ENCODE results near the gene PDE5A. TPM values are rescaled to one million over a fixed set of nuclear protein-coding genes. Genes with fewer than 3 reads are reported as not detected.

PDE5A gene
- total RNA-seq, 1 donor from 2014 or later = 7.6 TPM

DNA sequence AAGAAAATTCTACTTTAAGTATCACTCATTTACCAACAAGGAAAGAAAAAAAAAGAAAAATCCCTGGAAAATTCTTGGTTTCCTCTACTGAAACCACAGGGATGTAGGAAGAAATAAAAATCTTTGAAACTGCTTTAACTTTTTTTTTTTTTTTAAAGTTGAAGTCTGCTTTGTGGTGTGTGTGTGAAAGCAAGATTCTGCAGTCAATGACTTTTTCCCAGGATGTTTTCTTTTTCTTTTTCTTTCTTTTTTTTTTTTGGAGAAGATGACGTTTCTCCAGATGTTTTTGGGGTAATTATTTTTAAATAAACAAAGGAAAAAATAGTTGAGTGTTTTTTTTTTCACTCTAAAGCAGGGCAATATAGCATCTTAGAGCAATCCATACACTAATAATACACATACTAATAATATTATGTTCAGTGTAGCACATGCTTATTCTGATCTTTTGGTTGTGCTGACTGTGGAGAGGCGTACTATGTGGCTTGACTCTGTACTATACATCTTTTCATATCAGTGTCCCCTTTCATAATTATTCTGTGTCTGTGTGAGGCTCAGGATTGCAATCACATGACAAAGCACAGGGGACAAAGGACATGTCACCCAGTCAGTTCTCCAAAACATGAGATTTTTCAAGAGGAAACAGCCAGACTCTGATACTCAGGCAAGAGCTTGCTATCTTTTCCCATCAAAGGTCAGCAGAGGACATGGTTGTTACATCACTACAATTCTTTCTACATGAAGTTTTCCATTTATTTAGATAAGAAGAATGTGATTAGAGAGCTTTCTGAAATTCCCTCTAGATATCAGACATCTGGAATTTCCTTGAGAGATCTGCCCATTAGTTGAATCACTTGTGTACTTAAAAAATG is 111.0 kb downstream of the PDE5A start:
- no peak overlapping the region for H3K4me3 ChIP-seq (ENCODE audit: low read depth, low read length)
- TF ChIP-seq, protein P1, sequence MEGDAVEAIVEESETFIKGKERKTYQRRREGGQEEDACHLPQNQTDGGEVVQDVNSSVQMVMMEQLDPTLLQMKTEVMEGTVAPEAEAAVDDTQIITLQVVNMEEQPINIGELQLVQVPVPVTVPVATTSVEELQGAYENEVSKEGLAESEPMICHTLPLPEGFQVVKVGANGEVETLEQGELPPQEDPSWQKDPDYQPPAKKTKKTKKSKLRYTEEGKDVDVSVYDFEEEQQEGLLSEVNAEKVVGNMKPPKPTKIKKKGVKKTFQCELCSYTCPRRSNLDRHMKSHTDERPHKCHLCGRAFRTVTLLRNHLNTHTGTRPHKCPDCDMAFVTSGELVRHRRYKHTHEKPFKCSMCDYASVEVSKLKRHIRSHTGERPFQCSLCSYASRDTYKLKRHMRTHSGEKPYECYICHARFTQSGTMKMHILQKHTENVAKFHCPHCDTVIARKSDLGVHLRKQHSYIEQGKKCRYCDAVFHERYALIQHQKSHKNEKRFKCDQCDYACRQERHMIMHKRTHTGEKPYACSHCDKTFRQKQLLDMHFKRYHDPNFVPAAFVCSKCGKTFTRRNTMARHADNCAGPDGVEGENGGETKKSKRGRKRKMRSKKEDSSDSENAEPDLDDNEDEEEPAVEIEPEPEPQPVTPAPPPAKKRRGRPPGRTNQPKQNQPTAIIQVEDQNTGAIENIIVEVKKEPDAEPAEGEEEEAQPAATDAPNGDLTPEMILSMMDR (IDR thresholded peaks at IDR 0.05; ENCODE audit: insufficient read depth, low read length, poor library complexity, severe bottlenecking) = no peak

DNA sequence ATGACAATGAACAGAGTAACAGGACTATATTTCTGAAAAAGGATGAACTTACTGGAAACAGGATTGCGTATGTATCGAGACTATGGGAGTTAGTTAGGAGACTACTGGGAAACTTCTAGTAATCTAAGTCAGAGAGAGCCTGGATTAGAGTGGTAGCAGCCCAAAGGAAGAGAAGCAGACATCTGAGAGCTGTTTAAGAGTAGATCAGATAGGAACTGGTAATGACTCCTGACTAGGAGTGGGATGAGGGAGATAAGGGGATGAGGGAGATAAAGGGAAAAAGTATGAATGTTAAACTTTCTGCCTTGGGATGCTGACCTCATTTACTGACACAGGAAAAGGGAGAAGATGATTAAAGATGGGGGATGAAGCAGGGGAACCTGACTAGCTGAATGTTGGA is 116.2 kb downstream of the PDE5A start:
- peaks cover 3% of the 10 kb centered on the region for H3K36me3 ChIP-seq (ENCODE audit: control insufficient read depth, insufficient read depth, low read length)
- no peak overlapping the region for H3K4me3 ChIP-seq (ENCODE audit: low read depth, low read length)
- no peak for DNase-seq (ENCODE audit: low read depth)
- H3K27me3 ChIP-seq (ENCODE audit: control insufficient read depth, insufficient read depth, low read length) = no peaks in the 10 kb centered on the region
- TF ChIP-seq, protein P1 (IDR thresholded peaks at IDR 0.05; ENCODE audit: insufficient read depth, low read length, poor library complexity, severe bottlenecking) = no peak

More for the DNA sequence above, 111.0 kb downstream of the PDE5A start:
- Histone ChIP-seq H3K27me3 (ENCODE audit: control insufficient read depth, insufficient read depth, low read length) (no peaks in the 10 kb centered on the region), H3K36me3 (ENCODE audit: control insufficient read depth, insufficient read depth, low read length) (peaks cover under 1% of the 10 kb centered on the region)
- no peak for DNase-seq (ENCODE audit: low read depth)

DNA sequence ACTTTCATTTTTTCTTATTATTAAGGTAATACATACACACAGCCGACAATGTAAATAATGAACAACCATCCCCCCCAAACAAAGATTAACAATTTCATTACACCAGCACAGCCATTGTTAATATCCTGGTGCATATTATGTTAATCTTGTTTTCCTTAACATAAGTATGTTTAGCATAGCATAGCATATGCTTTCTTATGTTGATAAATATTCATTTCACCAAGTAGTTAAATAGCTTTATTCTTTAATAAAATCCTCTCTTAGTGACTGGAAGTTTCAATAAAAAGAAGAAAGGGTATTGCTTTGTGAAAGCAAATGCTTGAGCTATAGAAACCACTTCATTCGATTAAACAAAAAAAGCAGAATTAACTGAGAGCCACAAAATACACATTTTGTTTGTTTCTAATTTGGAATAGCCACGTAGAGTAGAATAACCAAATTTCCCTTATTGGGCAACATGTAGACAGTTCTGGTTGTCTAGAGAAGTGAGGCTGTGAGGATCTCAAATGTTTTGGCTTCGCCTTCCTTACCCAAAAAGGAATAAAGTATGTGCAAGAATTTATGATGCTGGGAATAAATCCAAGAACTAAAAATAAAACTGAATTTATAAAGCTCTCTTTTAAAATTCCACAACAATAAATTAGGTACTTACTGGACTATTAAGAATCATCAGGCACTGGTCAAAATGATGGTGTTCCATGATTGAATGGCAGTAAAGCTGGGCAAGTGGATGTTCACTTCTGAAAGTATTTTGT is 118.0 kb downstream of the PDE5A start:
- Histone ChIP-seq H3K27me3 (ENCODE audit: control insufficient read depth, insufficient read depth, low read length) (no peaks in the 10 kb centered on the region), H3K4me3 (ENCODE audit: low read depth, low read length) (no peak overlapping the region), H3K36me3 (ENCODE audit: control insufficient read depth, insufficient read depth, low read length) (peaks cover 3% of the 10 kb centered on the region)
- no peak for DNase-seq (ENCODE audit: low read depth)
- TF ChIP-seq, protein P1 (IDR thresholded peaks at IDR 0.05; ENCODE audit: insufficient read depth, low read length, poor library complexity, severe bottlenecking) = no peak

DNA sequence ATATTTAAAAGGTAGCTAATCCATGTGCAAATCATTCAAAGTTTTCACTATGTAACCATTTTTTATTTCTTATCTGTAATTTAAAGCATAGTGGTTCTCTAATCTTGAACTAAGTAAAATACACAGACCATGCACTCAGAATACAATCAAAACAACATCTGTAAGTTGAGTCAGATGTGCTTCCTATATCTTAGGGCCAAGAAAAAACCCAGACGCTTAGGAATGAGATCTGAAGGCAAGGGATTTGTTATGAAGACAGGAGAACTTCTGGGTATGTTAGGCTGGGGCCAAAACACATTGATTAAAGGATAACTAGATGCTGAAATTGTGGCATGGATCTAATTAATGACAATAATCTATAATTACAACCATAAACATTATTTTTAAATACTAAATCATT is 120.3 kb downstream of the PDE5A start:
- H3K4me3 ChIP-seq (ENCODE audit: low read depth, low read length) = no peak overlapping the region
- DNase-seq (ENCODE audit: low read depth) = no peak
- TF ChIP-seq, protein P1 (IDR thresholded peaks at IDR 0.05; ENCODE audit: insufficient read depth, low read length, poor library complexity, severe bottlenecking) = no peak
- H3K27me3 ChIP-seq (ENCODE audit: control insufficient read depth, insufficient read depth, low read length) = no peaks in the 10 kb centered on the region
- peaks cover 3% of the 10 kb centered on the region for H3K36me3 ChIP-seq (ENCODE audit: control insufficient read depth, insufficient read depth, low read length)

DNA sequence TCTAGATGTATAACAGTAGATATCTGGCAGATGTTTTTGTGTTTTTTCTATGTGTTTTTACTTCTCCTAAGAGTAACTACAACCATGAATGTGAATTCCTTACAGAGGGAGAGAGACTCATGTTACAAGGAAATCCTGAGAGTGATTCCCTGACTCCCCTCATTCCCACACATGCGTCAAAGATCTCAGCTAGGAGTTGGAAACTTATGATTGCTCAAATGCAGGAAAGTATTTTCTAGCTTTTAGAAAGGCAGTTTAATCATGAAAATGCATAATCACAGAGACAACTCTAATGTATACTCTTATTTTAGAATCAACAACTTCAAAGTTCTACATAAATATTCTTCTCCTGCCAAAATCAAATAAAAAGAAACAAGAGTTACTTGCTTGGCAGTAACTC is 121.8 kb downstream of the PDE5A start:
- peaks cover 1% of the 10 kb centered on the region for H3K36me3 ChIP-seq (ENCODE audit: control insufficient read depth, insufficient read depth, low read length)
- H3K4me3 ChIP-seq (ENCODE audit: low read depth, low read length) = no peak overlapping the region
- no peak for DNase-seq (ENCODE audit: low read depth)
- TF ChIP-seq, protein P1 (IDR thresholded peaks at IDR 0.05; ENCODE audit: insufficient read depth, low read length, poor library complexity, severe bottlenecking) = no peak
- no peaks in the 10 kb centered on the region for H3K27me3 ChIP-seq (ENCODE audit: control insufficient read depth, insufficient read depth, low read length)

Measured in kidney epithelial cell (primary cell).